H1 (cell line): ENCODE data around the gene HGFAC. TPM values are rescaled to one million over a fixed set of nuclear protein-coding genes. Genes with fewer than 3 reads are reported as not detected.

ENCODE experiments used
- CTCF ChIA-PET: fragments of 300-600 bp; sonication (Branson Sonifier 250); formaldehyde crosslinking; loops from one replicate; lab custom pipeline; 2021; ENCODE audit not compliant: partially characterized antibody; lab: Charles Lee
- POLR2A ChIA-PET: fragments of 300-600 bp; sonication (Branson Sonifier 250); formaldehyde crosslinking; loops from one replicate; lab custom pipeline; 2021; ENCODE audit warnings: inconsistent platforms; ENCODE audit not compliant: partially characterized antibody; lab: Charles Lee
- DNase-seq, 2 experiments: peaks; one replicate each; pipeline versions ENCODE4 v3.0.0 to v3.0.0-alpha.2; 2010 to 2022; ENCODE audit warnings: low spot score in 2 of 2, low read depth in 1 of 2, mixed read lengths in 1 of 2
- FAIRE-seq: peaks from 2 replicates; lab custom pipeline; 2011; peaks lifted over from hg19 to GRCh38; lab: Jason Lieb, UNC
- H2AFZ ChIP-seq: 2 replicates; pipeline ENCODE4 v1.8.1; 2012; ENCODE audit warnings: low read length, inconsistent platforms
- H2AK5ac ChIP-seq: 2 replicates; pipeline ENCODE4 v1.6.1; 2013; ENCODE audit warnings: low read depth, low read length
- H2BK120ac ChIP-seq: replicated peaks from 2 replicates; pipeline ENCODE3; 2013; ENCODE audit warnings: low read depth, low read length, inconsistent platforms
- H2BK12ac ChIP-seq: 2 replicates; pipeline ENCODE4 v1.6.1; 2013; ENCODE audit warnings: low read depth, low read length
- H2BK15ac ChIP-seq: 2 replicates; pipeline ENCODE4 v1.6.1; 2013; ENCODE audit warnings: low read length
- H2BK20ac ChIP-seq: 2 replicates; pipeline ENCODE4 v1.6.1; 2013; ENCODE audit warnings: low read length
- H2BK5ac ChIP-seq: 2 replicates; pipeline ENCODE4 v1.6.1; 2013; ENCODE audit warnings: low read depth, low read length
- H3K14ac ChIP-seq: 2 replicates; pipeline ENCODE4 v1.6.1; 2013; ENCODE audit warnings: inconsistent platforms; ENCODE audit not compliant: insufficient read length
- H3K18ac ChIP-seq: 2 replicates; pipeline ENCODE4 v1.6.1; 2013; ENCODE audit warnings: low read length; ENCODE audit errors: extremely low read depth
- H3K23ac ChIP-seq: 2 replicates; pipeline ENCODE4 v1.6.1; 2013; ENCODE audit warnings: inconsistent platforms; ENCODE audit not compliant: insufficient read length
- H3K23me2 ChIP-seq: 2 replicates; pipeline ENCODE4 v1.6.1; 2013; ENCODE audit warnings: low read depth, low read length
- H3K27ac ChIP-seq: 2 replicates; pipeline ENCODE4 v1.6.1; 2011; ENCODE audit warnings: low read depth, low read length, inconsistent platforms
- H3K27me3 ChIP-seq, 4 experiments: replicated peaks in 1 of 4; 1 replicate in 1 of 4; 2 replicates in 3 of 4; pipeline versions ENCODE4 v1.6.1 to v1.8.1; 2011 to 2013; ENCODE audit warnings: low read length in 3 of 4, mild to moderate bottlenecking in 3 of 4, inconsistent platforms in 2 of 4, mixed read lengths in 2 of 4, moderate library complexity in 1 of 4; ENCODE audit not compliant: control insufficient read depth in 3 of 4, insufficient read depth in 3 of 4; ENCODE audit errors: extremely low read depth in 1 of 4
- H3K36me3 ChIP-seq, 4 experiments: 2 replicates each; pipeline versions ENCODE4 v1.6.1 to v1.8.1; 2011 to 2013; ENCODE audit warnings: mild to moderate bottlenecking in 4 of 4, low read length in 3 of 4, moderate library complexity in 2 of 4, control low read depth in 1 of 4, inconsistent platforms in 1 of 4; ENCODE audit not compliant: insufficient read depth in 4 of 4, control insufficient read depth in 2 of 4
- H3K4ac ChIP-seq: replicated peaks from 2 replicates; pipeline ENCODE3; 2013; ENCODE audit warnings: low read length, low read depth, mixed read lengths, inconsistent platforms; ENCODE audit not compliant: insufficient read length
- H3K4me1 ChIP-seq, 4 experiments: replicated peaks in 1 of 4; 1 replicate in 1 of 4; 2 replicates in 3 of 4; pipeline versions ENCODE4 v1.6.1 to v1.8.1; 2011 to 2013; ENCODE audit warnings: low read length in 3 of 4, inconsistent platforms in 2 of 4, mixed read lengths in 1 of 4; ENCODE audit not compliant: insufficient read depth in 4 of 4, control insufficient read depth in 3 of 4
- H3K4me2 ChIP-seq, 2 experiments: 2 replicates each; pipeline versions ENCODE4 v1.6.1 to v1.8.1; 2011 to 2013; ENCODE audit warnings: low read depth in 2 of 2, low read length in 2 of 2, control low read depth in 1 of 2, inconsistent platforms in 1 of 2, mild to moderate bottlenecking in 1 of 2; ENCODE audit not compliant: insufficient read depth in 1 of 2
- H3K4me3 ChIP-seq, 4 experiments: fragments of 200-600, 300-600 bp in 1 of 4; sonication (generic), shearing (Covaris generic), sonication (Bioruptor Twin) in 1 of 4; 2 replicates each; pipeline versions ENCODE4 v1.5.1 to v1.8.1; 2011 to 2016; ENCODE audit warnings: low read length in 4 of 4, low read depth in 3 of 4, control low read depth in 2 of 4, inconsistent platforms in 2 of 4, mild to moderate bottlenecking in 2 of 4, mixed read lengths in 1 of 4, moderate library complexity in 1 of 4; ENCODE audit not compliant: insufficient read depth in 2 of 4; ENCODE audit errors: extremely low read depth in 1 of 4
- H3K56ac ChIP-seq: replicated peaks from 2 replicates; pipeline ENCODE3; 2013; ENCODE audit warnings: low read depth, mild to moderate bottlenecking, mixed read lengths, low read length, inconsistent platforms; ENCODE audit not compliant: insufficient read length
- H3K79me1 ChIP-seq: 2 replicates; pipeline ENCODE4 v1.6.1; 2013; ENCODE audit warnings: low read depth, low read length, control low read depth
- H3K79me2 ChIP-seq, 2 experiments: 2 replicates each; pipeline versions ENCODE4 v1.6.1 to v1.8.1; 2012 to 2013; ENCODE audit warnings: low read length in 2 of 2, mild to moderate bottlenecking in 2 of 2, inconsistent platforms in 1 of 2; ENCODE audit not compliant: insufficient read depth in 2 of 2, control insufficient read depth in 1 of 2
- H3K9ac ChIP-seq, 4 experiments: replicated peaks in 1 of 4; 1 replicate in 1 of 4; 2 replicates in 3 of 4; pipeline versions ENCODE4 v1.6.1 to v1.8.1; 2011 to 2013; ENCODE audit warnings: low read depth in 3 of 4, low read length in 3 of 4, control low read depth in 2 of 4, mild to moderate bottlenecking in 2 of 4, moderate library complexity in 2 of 4, inconsistent platforms in 1 of 4; ENCODE audit errors: extremely low read depth in 1 of 4
- H3K9me3 ChIP-seq, 2 experiments: 2 replicates each; pipeline versions ENCODE4 v1.6.1 to v1.8.1; 2012 to 2013; ENCODE audit warnings: mild to moderate bottlenecking in 2 of 2, moderate library complexity in 2 of 2, control low read depth in 1 of 2, inconsistent platforms in 1 of 2, low read depth in 1 of 2, low read length in 1 of 2, mixed read lengths in 1 of 2; ENCODE audit not compliant: insufficient read depth in 2 of 2
- H4K20me1 ChIP-seq, 2 experiments: replicated peaks in 1 of 2; 2 replicates each; pipeline versions ENCODE3 to v1.8.1; 2011 to 2013; ENCODE audit warnings: inconsistent platforms in 2 of 2, low read length in 2 of 2, mild to moderate bottlenecking in 1 of 2; ENCODE audit not compliant: insufficient read depth in 2 of 2, control insufficient read depth in 1 of 2
- H4K5ac ChIP-seq: 2 replicates; pipeline ENCODE4 v1.6.1; 2013; ENCODE audit warnings: low read length, low read depth, mixed read lengths, inconsistent platforms; ENCODE audit not compliant: insufficient read length
- H4K8ac ChIP-seq: 2 replicates; pipeline ENCODE4 v1.8.0; 2013; ENCODE audit warnings: mild to moderate bottlenecking, moderate library complexity, low read length, inconsistent platforms; ENCODE audit not compliant: insufficient read depth; ENCODE audit errors: extremely low read depth
- H4K91ac ChIP-seq: replicated peaks from 2 replicates; pipeline ENCODE3; 2013; ENCODE audit warnings: low read length, mixed read lengths, inconsistent platforms; ENCODE audit not compliant: insufficient read length
- BACH1 ChIP-seq: IDR thresholded peaks from 2 replicates; pipeline ENCODE4 v1.6.1; 2012; ENCODE audit warnings: low read length, improper control_type of control experiment
- JUN ChIP-seq: IDR thresholded peaks from 2 replicates; pipeline ENCODE4 v1.6.1; 2011; ENCODE audit warnings: low read depth, mild to moderate bottlenecking, improper control_type of control experiment, low read length
- PHF8 ChIP-seq: fragments of 200-600 bp; sonication (generic); conservative IDR thresholded peaks from 2 replicates; pipeline ENCODE4 v1.7.1; 2012; ENCODE audit warnings: low read depth, mild to moderate bottlenecking, inconsistent platforms, low read length, moderate library complexity
- WGBS, 2 experiments: shearing (Covaris generic) in 1 of 2; methylation state at CpG; one replicate each; pipeline versions ENCODE4 v1.1.6 to v1.1.7; 2013 to 2015; ENCODE audit warnings: low lambda C conversion rate in 2 of 2, mixed read lengths in 2 of 2, inconsistent platforms in 1 of 2, low coverage in 1 of 2, missing lambda C conversion rate in 1 of 2; ENCODE audit not compliant: insufficient replicate concordance in 2 of 2, insufficient coverage in 1 of 2, insufficient read length in 1 of 2; ENCODE audit errors: extremely low coverage in 1 of 2, missing lambda C conversion rate in 1 of 2; 5-methylcytosine and 5-hydroxymethylcytosine counted together
- polyA plus RNA-seq, 7 experiments: library from polyadenylated mRNA; depleted of rRNA in 3 of 7; stranded (reverse) in 5 of 7; unstranded in 2 of 7; fragments of >200 nt in 5 of 7; fragments of 200-250 nt in 2 of 7; gene quantifications; 1 replicate in 5 of 7; 2 replicates in 1 of 7; 4 replicates in 1 of 7; pipeline versions ENCODE4 v1.2.1 to v1.2.3, GENCODE V29; 2011 to 2013; ENCODE audit warnings: missing spikeins in 2 of 7, mixed read lengths in 2 of 7
- total RNA-seq: library from RNA; stranded (reverse); fragmentation: NEBNext Ultra II Directional; extraction: Animal tissue kit (Norgen Biotek cat#: 25700); gene quantifications from 2 replicates; pipeline ENCODE4 v1.2.1, GENCODE V29; 2021
- TF ChIP-seq, protein P1 (sequence below): IDR thresholded peaks from 2 replicates; pipeline ENCODE4 v1.6.1; 2012; ENCODE audit warnings: inconsistent platforms

HGFAC gene
- total and polyA plus RNA-seq, 2 of the 8 experiments (the other 6 are each of a cell fraction or from before 2014, with no cell fraction given), result 0.14 to 0.15 TPM

DNA sequence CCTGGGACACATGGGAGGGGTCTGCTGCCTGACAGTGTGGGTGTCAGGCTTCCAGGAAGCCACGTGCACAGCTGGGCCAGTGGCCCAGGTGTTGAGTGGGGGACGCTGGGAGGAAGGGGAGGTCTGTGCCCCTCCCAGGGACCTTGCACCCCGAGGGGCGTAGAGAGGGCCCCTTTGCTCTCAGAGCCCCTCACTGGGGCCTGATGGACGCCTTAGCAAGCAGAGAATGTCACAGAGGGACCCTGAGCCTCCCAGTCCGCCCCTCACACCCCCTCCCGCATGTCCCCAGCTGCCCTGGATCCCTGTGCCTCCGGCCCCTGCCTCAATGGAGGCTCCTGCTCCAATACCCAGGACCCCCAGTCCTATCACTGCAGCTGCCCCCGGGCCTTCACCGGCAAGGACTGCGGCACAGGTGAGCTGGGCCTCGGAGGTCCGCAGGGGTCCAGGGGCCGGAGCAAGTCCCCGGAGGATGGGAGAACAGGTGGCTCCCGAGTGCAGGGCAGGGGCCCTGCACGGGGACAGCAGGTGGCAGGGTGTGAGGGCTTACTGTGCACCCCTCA lies 2.1 kb downstream of the HGFAC start:
- no peak overlapping the region for H2BK15ac ChIP-seq
- no peaks in the 10 kb centered on the region for H3K9me3 ChIP-seq
- H2AFZ ChIP-seq, result no peak overlapping the region
- ChIA-PET POLR2A (no interaction called here), CTCF (interaction anchor here (0.7 to 11.6 kb wide), 34 partner anchors 8 to 233 kb away, joined by 3 to 152 read pairs (median 5); partner anchors contain the start of genes DOK7 and MSANTD1)
- no peak overlapping the region for H3K4ac ChIP-seq
- no peaks in the 10 kb centered on the region for H3K23me2 ChIP-seq
- H4K91ac ChIP-seq, result no peak overlapping the region
- no peak overlapping the region for H3K4me2 ChIP-seq
- H3K79me1 ChIP-seq, result no peaks in the 10 kb centered on the region
- H4K8ac ChIP-seq, result no peak overlapping the region; the same call in 1 of the 2 replicates
- FAIRE-seq (no peak), DNase-seq (no peak)
- TF ChIP-seq BACH1 (no peak), PHF8 (no peak), JUN (no peak)
- TF ChIP-seq, protein P1, sequence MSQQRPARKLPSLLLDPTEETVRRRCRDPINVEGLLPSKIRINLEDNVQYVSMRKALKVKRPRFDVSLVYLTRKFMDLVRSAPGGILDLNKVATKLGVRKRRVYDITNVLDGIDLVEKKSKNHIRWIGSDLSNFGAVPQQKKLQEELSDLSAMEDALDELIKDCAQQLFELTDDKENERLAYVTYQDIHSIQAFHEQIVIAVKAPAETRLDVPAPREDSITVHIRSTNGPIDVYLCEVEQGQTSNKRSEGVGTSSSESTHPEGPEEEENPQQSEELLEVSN, result no peak
- H2BK12ac ChIP-seq, result no peak overlapping the region; the same call in 1 of the 2 replicates
- no peak overlapping the region for H3K14ac ChIP-seq
- no peak overlapping the region for H4K5ac ChIP-seq
- H3K18ac ChIP-seq, result peak overlapping the region; percentile 60; the same call in 1 of the 2 replicates
- 79% methylated on average over 16 of the region's 17 CpGs; no CpG with 5 or more reads in 1 of the 2 experiments for WGBS, 2 experiments
- no peak overlapping the region for H3K27ac ChIP-seq
- no peaks in the 10 kb centered on the region for H3K36me3 ChIP-seq
- H3K4me3 ChIP-seq, result no peak overlapping the region
- H4K20me1 ChIP-seq, result no peaks in the 10 kb centered on the region
- no peaks in the 10 kb centered on the region for H3K79me2 ChIP-seq
- H3K4me1 ChIP-seq, result no peaks in the 10 kb centered on the region
- H3K56ac ChIP-seq, result no peak overlapping the region
- no peak overlapping the region for H2AK5ac ChIP-seq
- no peak overlapping the region for H2BK5ac ChIP-seq
- no peaks in the 10 kb centered on the region for H3K27me3 ChIP-seq
- no peak overlapping the region for H3K9ac ChIP-seq
- H2BK120ac ChIP-seq, result no peak overlapping the region
- no peak overlapping the region for H2BK20ac ChIP-seq
- H3K23ac ChIP-seq, result no peak overlapping the region
